Activated CD8-positive, alpha-beta memory T cell treated with anti-CD3 and anti-CD28 coated beads, Interleukin-2, amount 50 U/mL, for 1 hour (primary cell): ENCODE data around the gene GIGYF2.
"Not testable (repeated sequence)": the region's sequence is repeated elsewhere in the genome, so short reads cannot be mapped to it uniquely, and the experiment has no call there.

Experiments
- DNase-seq: peaks from one replicate; pipeline ENCODE4 v3.0.0-alpha.2; 2020; ENCODE audit errors: extremely low read depth

Gene GIGYF2

GRCh38 chr2:232809349-232810124, 112.4 kb downstream of the GIGYF2 start:
- DNase-seq = no peak

GRCh38 chr2:232810444-232810843, 113.3 kb downstream of the GIGYF2 start:
- no peak for DNase-seq

- no peak for DNase-seq
Measured at GRCh38 chr2:232815569-232815968, 118.4 kb downstream of the GIGYF2 start.

- DNase-seq = no peak
Measured at GRCh38 chr2:232816657-232817056, 119.5 kb downstream of the GIGYF2 start.

- no peak for DNase-seq
Measured at GRCh38 chr2:232817756-232818155, 120.6 kb downstream of the GIGYF2 start.

GRCh38 chr2:232829988-232830387, 132.9 kb downstream of the GIGYF2 start:
- no peak for DNase-seq

- DNase-seq = no peak
Measured at GRCh38 chr2:232831496-232831895, 134.4 kb downstream of the GIGYF2 start.

GRCh38 chr2:232833830-232834229, 136.7 kb downstream of the GIGYF2 start:
- DNase-seq = no peak

GRCh38 chr2:232835687-232836208, 138.6 kb downstream of the GIGYF2 start:
- no peak for DNase-seq

- no peak for DNase-seq
Measured at GRCh38 chr2:232836934-232837333, 139.8 kb downstream of the GIGYF2 start.

GRCh38 chr2:232838406-232838874, 141.3 kb downstream of the GIGYF2 start:
- DNase-seq = no peak

GRCh38 chr2:232839411-232840079, 142.4 kb downstream of the GIGYF2 start:
- no peak for DNase-seq

- DNase-seq = no peak
Measured at GRCh38 chr2:232842689-232843088, 145.6 kb downstream of the GIGYF2 start.

- no peak for DNase-seq
Measured at GRCh38 chr2:232843834-232844233, 146.7 kb downstream of the GIGYF2 start.

- DNase-seq = no peak
Measured at GRCh38 chr2:232846055-232846454, 148.9 kb downstream of the GIGYF2 start.

GRCh38 chr2:232850039-232850438, 152.9 kb downstream of the GIGYF2 start:
- DNase-seq = no peak

GRCh38 chr2:232852081-232852480, 154.9 kb downstream of the GIGYF2 start:
- DNase-seq = not testable (repeated sequence)

- DNase-seq = no peak
Measured at GRCh38 chr2:232852676-232853075, 155.5 kb downstream of the GIGYF2 start.

GRCh38 chr2:232854082-232854481, 157.0 kb downstream of the GIGYF2 start:
- no peak for DNase-seq

- DNase-seq = no peak
Measured at GRCh38 chr2:232857158-232857563, 160.0 kb downstream of the GIGYF2 start.

GRCh38 chr2:232859385-232859916, 162.3 kb downstream of the GIGYF2 start:
- DNase-seq = no peak

- DNase-seq = no peak
Measured at GRCh38 chr2:232860593-232861241, 163.6 kb downstream of the GIGYF2 start.
